SHP77 (cell line): ENCODE measurements around the gene TRPM6.

ENCODE experiments used
- DNase-seq, 2 experiments: peaks; one replicate each; lab custom pipeline; 2025; lab: John Stamatoyannopoulos, UW

The TRPM6 gene

GRCh38 chr9:74721696-74722660 is 165.7 kb downstream of the TRPM6 start:
- DNase-seq, result no peak

GRCh38 chr9:74719306-74719705 is 168.4 kb downstream of the TRPM6 start:
- no peak for DNase-seq

GRCh38 chr9:74718709-74719108 is 169.0 kb downstream of the TRPM6 start:
- DNase-seq, result no peak

- no peak for DNase-seq
Measured at GRCh38 chr9:74711341-74711740, 176.4 kb downstream of the TRPM6 start.

- no peak for DNase-seq
Measured at GRCh38 chr9:74697535-74697934, 190.2 kb downstream of the TRPM6 start.

- no peak for DNase-seq
Measured at GRCh38 chr9:74696520-74696919, 191.2 kb downstream of the TRPM6 start.

GRCh38 chr9:74691058-74691457 is 196.7 kb downstream of the TRPM6 start:
- DNase-seq, result no peak

- no peak for DNase-seq
Measured at GRCh38 chr9:74683322-74683721, 204.4 kb downstream of the TRPM6 start.

GRCh38 chr9:74681906-74682305 is 205.8 kb downstream of the TRPM6 start:
- DNase-seq, result no peak

- no peak for DNase-seq
Measured at GRCh38 chr9:74674077-74674476, 213.6 kb downstream of the TRPM6 start.
